IMR-90 (cell line): ENCODE data around the gene RPS29. TPM values are rescaled to one million over a fixed set of nuclear protein-coding genes. Genes with fewer than 3 reads are reported as not detected.

Experiments
- ATAC-seq: fragments of 200-7000 bp; cut with Tn5 transposase; 2 replicates; pipeline ENCODE4 v1.9.1; 2020; ENCODE audit warnings: low read depth, mild to moderate bottlenecking, moderate library complexity
- BruUV-seq: library from RNA; stranded (reverse); fragments of 400-500 nt; replicated peaks from 2 replicates; lab custom pipeline; 2021; lab: Mats Ljungman, UMichigan
- CTCF ChIA-PET: fragments of 300-600 bp; formaldehyde crosslinking; extraction: SDS; loops from one replicate; lab custom pipeline; 2021; ENCODE audit warnings: antibody characterized with exemption; lab: Yijun Ruan, JAX
- POLR2A ChIA-PET: fragments of 300-600 bp; sonication (Branson Sonifier 250); formaldehyde crosslinking; loops from one replicate; lab custom pipeline; 2022; ENCODE audit warnings: antibody characterized with exemption; ENCODE audit not compliant: unreplicated experiment; lab: Charles Lee
- DNase-seq: peaks from one replicate; pipeline ENCODE4 v3.0.0; 2013
- H2AFZ ChIP-seq: replicated peaks from 2 replicates; pipeline ENCODE3; 2013; ENCODE audit warnings: low read length, mild to moderate bottlenecking; ENCODE audit not compliant: poor library complexity
- H2AK5ac ChIP-seq: 2 replicates; pipeline ENCODE4 v1.6.1; 2013; ENCODE audit warnings: low read depth, low read length, inconsistent platforms
- H2AK9ac ChIP-seq: replicated peaks from 2 replicates; pipeline ENCODE3; 2013; ENCODE audit warnings: mild to moderate bottlenecking, low read depth, low read length, moderate library complexity; ENCODE audit not compliant: poor library complexity
- H2BK120ac ChIP-seq: 2 replicates; pipeline ENCODE4 v1.6.1; 2013; ENCODE audit warnings: low read depth, low read length, inconsistent platforms
- H2BK15ac ChIP-seq: 3 replicates; pipeline ENCODE4 v1.6.1; 2013; ENCODE audit warnings: low read depth, low read length, inconsistent platforms
- H2BK20ac ChIP-seq: 2 replicates; pipeline ENCODE4 v1.6.1; 2013; ENCODE audit warnings: low read depth, mild to moderate bottlenecking, inconsistent platforms, low read length, moderate library complexity
- H2BK5ac ChIP-seq: 2 replicates; pipeline ENCODE4 v1.6.1; 2013; ENCODE audit warnings: mild to moderate bottlenecking, low read depth, low read length, inconsistent platforms; ENCODE audit not compliant: poor library complexity, severe bottlenecking
- H3K14ac ChIP-seq: replicated peaks from 2 replicates; pipeline ENCODE4 v1.6.1; 2013; ENCODE audit warnings: low read depth, low read length, inconsistent platforms
- H3K18ac ChIP-seq: 2 replicates; pipeline ENCODE4 v1.6.1; 2013; ENCODE audit warnings: low read depth, low read length, control low read depth
- H3K23ac ChIP-seq: 2 replicates; pipeline ENCODE4 v1.6.1; 2013; ENCODE audit warnings: low read depth, low read length, inconsistent platforms
- H3K27ac ChIP-seq: 2 replicates; pipeline ENCODE4 v1.5.1; 2013; ENCODE audit warnings: mild to moderate bottlenecking, control low read depth, low read length; ENCODE audit not compliant: insufficient read depth
- H3K27me3 ChIP-seq: 2 replicates; pipeline ENCODE4 v1.6.1; 2013; ENCODE audit warnings: low read length; ENCODE audit not compliant: control insufficient read depth, insufficient read depth
- H3K36me3 ChIP-seq: 2 replicates; pipeline ENCODE4 v1.6.1; 2013; ENCODE audit warnings: low read length, mixed read lengths; ENCODE audit not compliant: control insufficient read depth, insufficient read depth
- H3K4ac ChIP-seq: 2 replicates; pipeline ENCODE4 v1.6.1; 2013; ENCODE audit warnings: low read depth, low read length, inconsistent platforms
- H3K4me1 ChIP-seq: 2 replicates; pipeline ENCODE4 v1.6.1; 2013; ENCODE audit warnings: low read length, mixed read lengths; ENCODE audit not compliant: control insufficient read depth, insufficient read depth
- H3K4me2 ChIP-seq: 2 replicates; pipeline ENCODE4 v1.6.1; 2013; ENCODE audit warnings: low read depth, mild to moderate bottlenecking, control low read depth, low read length, moderate library complexity
- H3K4me3 ChIP-seq: 2 replicates; pipeline ENCODE4 v1.5.1; 2013; ENCODE audit warnings: low read depth, mild to moderate bottlenecking, control low read depth, low read length, moderate library complexity; ENCODE audit not compliant: insufficient read depth
- H3K56ac ChIP-seq: 2 replicates; pipeline ENCODE4 v1.6.1; 2013; ENCODE audit warnings: low read length, inconsistent platforms; ENCODE audit not compliant: insufficient read depth; ENCODE audit errors: extremely low read depth
- H3K79me1 ChIP-seq, 2 experiments: 2 replicates each; pipeline ENCODE4 v1.6.1; 2013; ENCODE audit warnings: low read length in 2 of 2, inconsistent platforms in 1 of 2, low read depth in 1 of 2
- H3K9ac ChIP-seq: 2 replicates; pipeline ENCODE4 v1.6.1; 2013; ENCODE audit warnings: low read depth, low read length, control low read depth
- H3K9me1 ChIP-seq: 2 replicates; pipeline ENCODE4 v1.6.1; 2013; ENCODE audit warnings: low read length, inconsistent platforms; ENCODE audit not compliant: insufficient read depth
- H3K9me3 ChIP-seq: 2 replicates; pipeline ENCODE4 v1.6.1; 2013; ENCODE audit warnings: low read length; ENCODE audit not compliant: control insufficient read depth, insufficient read depth
- H4K20me1 ChIP-seq: 2 replicates; pipeline ENCODE4 v1.6.1; 2013; ENCODE audit warnings: low read length, inconsistent platforms; ENCODE audit not compliant: insufficient read depth
- H4K5ac ChIP-seq: 2 replicates; pipeline ENCODE4 v1.6.1; 2013; ENCODE audit warnings: mild to moderate bottlenecking, low read depth, low read length, control low read depth
- H4K8ac ChIP-seq, 2 experiments: 2 replicates each; pipeline ENCODE4 v1.6.1; 2013; ENCODE audit warnings: low read depth in 2 of 2, low read length in 2 of 2, control low read depth in 1 of 2, inconsistent platforms in 1 of 2
- H4K91ac ChIP-seq: 2 replicates; pipeline ENCODE4 v1.6.1; 2013; ENCODE audit warnings: low read depth, low read length, inconsistent platforms; ENCODE audit not compliant: insufficient read depth
- CHD1 ChIP-seq: IDR thresholded peaks from 2 replicates; pipeline ENCODE4 v1.6.1; 2012; ENCODE audit warnings: low read depth, low read length, improper control_type of control experiment
- ELK1 ChIP-seq: fragments of 150-350 bp; IDR thresholded peaks from 2 replicates; pipeline ENCODE4 v1.6.1; 2016; ENCODE audit warnings: low read depth, mild to moderate bottlenecking, low read length, moderate library complexity, borderline replicate concordance
- MAFK ChIP-seq: IDR thresholded peaks from 2 replicates; pipeline ENCODE4 v1.6.1; 2012; ENCODE audit warnings: low read depth, low read length, improper control_type of control experiment
- WGBS, 2 experiments: methylation state at CpG; one replicate each; pipeline versions ENCODE4 v1.1.5 to v1.1.7; 2013; ENCODE audit warnings: missing lambda C conversion rate in 2 of 2; ENCODE audit not compliant: insufficient read length in 1 of 2; ENCODE audit errors: extremely low coverage in 2 of 2; 5-methylcytosine and 5-hydroxymethylcytosine counted together
- dilution Hi-C: fragments of 300-500 bp; cut with HindIII; formaldehyde crosslinking; loops from one replicate; pipeline ENCODE4 v1.14.3; 2018; ENCODE audit warnings: low sequenced_read_pairs; ENCODE audit not compliant: unreplicated experiment
- in situ Hi-C: fragments of 300-500 bp; cut with MboI; formaldehyde crosslinking; loops from 3 replicates; pipeline ENCODE4 v1.14.3; 2019; ENCODE audit warnings: low sequenced_read_pairs, inconsistent platforms, mixed read lengths
- intact Hi-C: fragments of 100-400 bp; cut with micrococcal nuclease; formaldehyde crosslinking; loops from 2 replicates; pipeline ENCODE4 v1.10.0; 2022
- polyA plus RNA-seq, 3 experiments: library from polyadenylated mRNA; depleted of rRNA; stranded (reverse); fragments of >200 nt; gene quantifications; 2 replicates each; pipeline ENCODE4 v1.2.3, GENCODE V29; 2012; ENCODE audit warnings: low replicate concordance in 1 of 3
- total RNA-seq: library from RNA; depleted of rRNA; stranded (reverse); fragments of >200 nt; gene quantifications from 2 replicates; pipeline ENCODE4 v1.2.3, GENCODE V29; 2012

Gene RPS29
- total and polyA plus RNA-seq, 2 of the 4 experiments (the other 2 are of a cell fraction): 318 to 10,393 TPM

GRCh38 chr14:49579841-49580240 is 6.3 kb downstream of the RPS29 start:
- in situ Hi-C loops (no loop called here), intact Hi-C loops (no loop called here), dilution Hi-C loops (no loop called here)
- TF ChIP-seq MAFK: no peak
- no peak for TF ChIP-seq CHD1
- no peak for TF ChIP-seq ELK1
- no TSS peak for BruUV-seq
- no peak overlapping the region for H3K27ac ChIP-seq
- H3K9me3 ChIP-seq: no peaks in the 10 kb centered on the region
- H3K18ac ChIP-seq: no peak overlapping the region
- no peak overlapping the region for H3K23ac ChIP-seq
- peaks cover 50% of the 10 kb centered on the region for H4K20me1 ChIP-seq
- no peak overlapping the region for H3K56ac ChIP-seq
- no peak overlapping the region for H2BK20ac ChIP-seq
- no peak overlapping the region for H3K9ac ChIP-seq
- H3K4me1 ChIP-seq: peaks cover 6% of the 10 kb centered on the region
- no peak overlapping the region for H2AK9ac ChIP-seq
- CTCF ChIA-PET: no interaction called here
- DNase-seq (no peak), ATAC-seq (no peak)
- H3K9me1 ChIP-seq: peaks cover 17% of the 10 kb centered on the region
- no peak overlapping the region for H3K4me2 ChIP-seq
- no peak overlapping the region for H3K4me3 ChIP-seq
- no peaks in the 10 kb centered on the region for H3K27me3 ChIP-seq
- no peak overlapping the region for H3K4ac ChIP-seq
- H2BK15ac ChIP-seq: no peak overlapping the region
- H3K79me1 ChIP-seq: peaks cover 25 to 59% of the 10 kb centered on the region in 2 experiments
- H2BK120ac ChIP-seq: no peak overlapping the region
- no peak overlapping the region for H2AFZ ChIP-seq
- no peak overlapping the region for H4K5ac ChIP-seq
- H3K14ac ChIP-seq: no peak overlapping the region
- no peak overlapping the region for H2BK5ac ChIP-seq
- WGBS, 2 experiments: 90% methylated on average over 1 of the region's 2 CpGs; no CpG with 5 or more reads in 1 of the 2 experiments
- H2AK5ac ChIP-seq: no peak overlapping the region
- POLR2A ChIA-PET: no interaction called here
- H4K91ac ChIP-seq: no peak overlapping the region
- H3K36me3 ChIP-seq: peaks cover 31% of the 10 kb centered on the region
- H4K8ac ChIP-seq: no peak overlapping the region
